ENCODE results near the gene TOP3B.
"Not testable (repeated sequence)": the region's sequence is repeated elsewhere in the genome, so short reads cannot be mapped to it uniquely, and the experiment has no call there.

Gene TOP3B

DNA sequence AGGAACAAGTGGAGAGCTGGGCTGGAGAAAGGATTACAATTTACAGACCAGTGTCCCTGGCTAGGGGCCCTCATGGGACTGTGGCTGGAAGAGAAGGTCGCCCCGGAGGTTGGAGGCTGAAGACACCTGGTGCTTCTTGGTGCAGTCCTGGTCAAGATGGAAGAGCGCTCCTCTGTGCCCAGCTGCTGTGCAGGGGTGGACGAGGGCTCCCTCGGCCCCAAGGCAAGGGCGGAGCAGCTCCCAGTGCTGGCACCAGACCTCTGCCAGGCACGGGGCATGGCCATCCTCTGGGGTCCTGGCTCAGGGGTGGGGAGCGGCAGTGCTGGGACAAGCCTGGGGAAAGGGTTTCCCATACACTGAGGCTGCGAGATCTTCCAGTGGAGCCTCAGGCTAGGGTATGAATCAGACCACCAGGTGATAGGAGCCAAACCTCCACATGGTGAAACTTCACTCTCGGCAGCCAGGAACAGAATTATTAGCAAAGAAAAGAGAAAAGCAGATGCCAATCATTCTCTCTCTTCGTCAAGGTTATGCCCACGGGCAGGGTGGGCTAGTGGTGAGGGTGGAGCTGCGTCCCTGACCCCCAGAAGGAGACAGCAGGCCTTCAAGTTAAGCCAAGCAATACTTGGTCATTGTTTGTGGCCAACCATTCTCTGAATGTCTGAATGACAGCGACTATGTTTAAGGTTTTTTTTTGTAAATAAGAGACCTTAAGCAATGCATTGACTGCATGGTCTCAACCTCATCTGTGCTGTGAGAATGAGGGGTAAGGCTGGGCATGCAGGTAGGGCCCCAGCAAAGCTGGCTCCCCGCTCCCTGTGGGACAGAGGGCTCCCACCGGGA is 62.0 kb downstream of the TOP3B start:
- DNase-seq = no peak

DNA sequence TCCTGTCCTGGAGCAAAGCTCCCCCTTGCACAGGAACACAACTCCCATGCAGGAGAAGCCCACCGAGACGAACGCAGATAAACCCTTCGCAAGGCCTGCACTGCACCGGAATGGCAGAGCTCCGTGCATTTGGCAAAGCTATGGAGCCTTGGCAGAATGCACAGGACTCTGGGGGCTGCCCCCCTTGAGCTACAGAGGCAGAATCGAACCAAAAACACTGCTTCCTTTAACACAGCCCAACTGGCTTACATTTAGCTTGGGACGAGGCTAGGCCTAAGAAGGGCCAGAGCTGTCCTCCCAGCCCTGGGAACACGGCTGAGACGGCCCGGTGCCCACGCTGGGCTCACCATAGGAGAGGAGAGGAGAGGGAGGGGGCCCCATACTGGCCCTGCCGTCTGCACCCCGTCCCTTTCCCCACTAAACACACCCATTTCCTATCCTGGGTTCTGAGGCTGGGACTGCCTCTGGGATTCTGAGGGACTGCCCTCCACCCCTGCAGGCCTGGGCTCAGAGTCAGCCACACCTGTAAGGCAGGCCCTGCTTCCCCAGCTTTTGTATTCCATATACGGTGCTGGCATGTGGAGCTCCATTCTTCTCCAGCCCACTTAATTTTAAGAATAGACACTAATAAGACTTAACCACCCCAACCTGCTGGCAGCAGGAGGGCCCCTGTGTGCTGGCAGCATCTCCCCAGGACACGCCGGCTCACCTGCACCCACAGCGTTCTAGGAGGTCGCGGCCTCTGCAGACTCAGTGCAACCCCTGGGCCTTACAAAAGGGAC is 62.9 kb downstream of the TOP3B start:
- no peak for DNase-seq

DNA sequence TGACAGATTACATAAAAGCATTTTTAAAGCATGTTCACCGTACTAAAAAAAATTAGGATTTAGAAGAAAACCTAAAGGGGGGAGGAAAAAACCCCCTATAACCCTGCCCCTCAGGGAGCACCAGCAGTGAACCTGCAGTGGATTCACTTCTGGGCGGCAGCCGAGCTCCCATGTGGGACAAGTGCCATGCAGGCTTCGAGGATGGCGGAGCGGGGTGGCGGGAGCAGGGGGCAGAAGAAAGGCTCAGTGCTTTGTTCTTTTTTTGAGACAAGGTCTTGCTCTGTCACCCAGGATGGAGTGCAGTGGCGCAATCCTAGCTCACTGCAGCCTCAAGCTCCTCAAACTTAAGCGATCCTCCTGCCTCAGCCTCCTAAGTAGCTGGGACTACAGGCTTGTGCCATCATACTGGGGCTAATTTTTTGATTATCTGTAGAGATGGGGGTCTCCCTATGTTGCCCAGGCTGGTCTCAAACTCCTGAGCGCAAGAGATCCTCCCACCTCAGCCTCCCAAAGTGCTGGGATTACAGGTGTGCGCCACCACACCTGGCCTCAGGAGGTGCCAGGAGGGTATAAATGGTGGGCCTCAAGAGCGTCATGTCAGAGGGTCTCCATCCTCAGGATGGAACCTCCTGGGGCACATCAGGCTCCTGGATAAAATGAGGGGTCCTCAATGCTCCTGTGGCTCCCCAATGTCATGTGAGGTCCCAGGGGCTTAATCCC is 64.0 kb downstream of the TOP3B start:
- DNase-seq = no peak

DNA sequence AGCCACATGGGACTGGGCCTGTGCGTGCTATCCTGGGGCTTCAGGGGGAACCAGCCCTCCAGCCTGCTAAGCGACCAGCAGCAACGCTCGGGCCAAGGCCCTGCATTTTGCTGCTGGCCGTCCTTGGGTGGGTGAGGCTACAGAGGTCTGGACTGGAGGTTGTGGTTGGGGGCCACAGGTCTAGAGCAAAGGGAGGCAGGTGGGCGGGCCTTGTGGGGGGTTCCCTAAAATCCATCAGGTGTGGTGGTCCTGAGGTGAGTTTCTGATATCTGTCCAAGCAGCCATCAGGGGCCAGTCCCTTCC is 64.7 kb downstream of the TOP3B start:
- DNase-seq = no peak

DNA sequence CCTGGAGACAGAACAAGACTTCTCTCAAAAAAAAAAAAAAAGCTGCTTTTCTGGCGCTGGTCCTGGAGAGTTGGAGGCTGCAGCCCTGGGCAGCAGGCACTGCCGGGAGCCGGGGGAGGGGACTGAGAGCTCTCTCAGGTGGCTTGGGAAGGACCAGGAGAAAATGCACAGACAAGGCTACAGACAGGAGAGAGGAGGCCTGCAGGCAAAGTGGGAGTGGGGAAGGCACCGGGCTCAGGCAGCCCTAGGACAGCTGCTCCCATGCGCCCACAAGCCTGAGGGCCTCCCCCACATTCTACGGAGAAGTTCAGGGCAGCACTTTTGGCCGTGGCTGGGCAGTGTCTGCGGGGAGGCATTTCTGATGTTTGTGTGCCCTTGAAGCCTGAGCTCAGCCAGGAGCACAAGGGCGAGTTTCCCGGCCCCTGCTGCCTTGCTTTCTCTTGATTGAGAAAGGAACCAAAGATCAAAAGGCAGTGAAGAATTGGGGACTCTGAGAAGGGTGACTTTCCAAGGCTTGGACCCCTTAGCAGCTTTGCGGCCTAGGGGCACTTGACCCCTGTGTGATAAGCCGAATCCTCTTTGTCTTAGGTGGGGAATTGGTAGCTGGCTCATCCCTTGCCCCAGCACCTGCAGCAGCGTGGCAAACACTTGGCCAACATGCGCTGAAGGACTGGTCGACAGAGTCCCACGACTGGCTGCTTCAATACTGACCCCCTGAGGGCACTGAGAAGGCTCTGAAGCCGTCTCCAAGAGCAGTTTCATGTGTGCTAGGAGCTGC is 65.2 kb downstream of the TOP3B start:
- no peak for DNase-seq

DNA sequence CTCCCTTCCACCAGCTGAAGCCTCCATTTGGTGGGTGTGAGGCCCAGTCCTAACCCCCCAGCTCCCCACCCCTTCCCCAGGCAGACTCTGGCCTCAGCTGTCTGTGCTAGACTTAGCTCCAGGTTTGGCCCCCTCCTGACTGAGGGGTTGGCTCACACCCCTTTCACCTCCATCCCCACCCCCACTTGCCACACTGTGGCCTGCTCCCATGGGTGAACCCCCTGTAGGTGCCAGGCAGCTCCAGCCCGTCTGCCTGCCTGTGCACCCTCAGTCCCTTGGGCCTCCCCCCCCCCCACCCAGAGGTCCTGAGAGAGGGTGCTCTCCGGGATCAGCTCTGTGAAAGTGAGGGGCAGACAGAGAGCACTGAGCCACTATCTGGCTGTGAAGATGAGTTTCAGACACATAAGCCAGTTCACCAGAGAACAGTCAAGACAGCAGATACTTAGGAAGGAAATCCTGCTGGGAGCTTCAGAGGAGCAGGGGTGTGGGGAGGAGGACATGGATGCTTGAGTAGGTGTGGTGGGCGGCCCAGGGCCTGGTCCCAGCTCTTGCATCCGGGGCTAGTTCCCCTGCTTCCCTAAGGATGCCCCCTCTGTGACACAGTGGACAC is 66.2 kb downstream of the TOP3B start:
- DNase-seq = no peak

DNA sequence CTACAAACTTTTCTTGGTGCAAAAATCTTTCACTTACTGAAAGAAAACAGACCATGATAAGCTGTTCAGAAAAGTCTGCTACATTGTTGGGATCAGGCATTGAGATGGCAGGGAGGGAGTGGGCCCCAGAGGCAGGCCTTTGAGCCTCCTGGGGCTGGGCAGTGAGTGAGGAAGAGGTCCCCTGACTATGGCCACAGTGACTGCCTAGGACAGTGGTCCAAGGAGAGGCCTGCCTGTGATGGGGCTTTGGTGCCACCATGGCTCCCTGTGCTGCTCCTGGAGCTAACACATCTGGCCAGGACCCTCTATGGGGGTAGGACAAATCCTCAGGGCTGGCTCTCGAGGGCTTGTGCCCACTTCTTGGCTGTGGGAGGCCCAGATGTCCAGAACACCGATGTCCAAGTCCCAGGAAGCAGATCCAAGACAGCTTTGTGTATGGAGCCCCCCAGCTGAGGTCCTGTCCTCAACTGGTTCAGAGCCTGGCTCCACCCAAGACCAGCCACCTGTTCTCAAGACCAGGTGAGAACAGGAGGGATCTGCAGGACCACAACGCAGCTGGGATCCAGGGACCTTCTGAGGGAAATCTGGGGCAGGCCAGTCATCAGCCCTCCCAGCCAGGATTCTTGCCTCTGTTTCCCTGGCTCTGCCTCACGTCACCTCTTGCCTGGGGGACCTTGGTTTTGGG is 66.8 kb downstream of the TOP3B start:
- no peak for DNase-seq

DNA sequence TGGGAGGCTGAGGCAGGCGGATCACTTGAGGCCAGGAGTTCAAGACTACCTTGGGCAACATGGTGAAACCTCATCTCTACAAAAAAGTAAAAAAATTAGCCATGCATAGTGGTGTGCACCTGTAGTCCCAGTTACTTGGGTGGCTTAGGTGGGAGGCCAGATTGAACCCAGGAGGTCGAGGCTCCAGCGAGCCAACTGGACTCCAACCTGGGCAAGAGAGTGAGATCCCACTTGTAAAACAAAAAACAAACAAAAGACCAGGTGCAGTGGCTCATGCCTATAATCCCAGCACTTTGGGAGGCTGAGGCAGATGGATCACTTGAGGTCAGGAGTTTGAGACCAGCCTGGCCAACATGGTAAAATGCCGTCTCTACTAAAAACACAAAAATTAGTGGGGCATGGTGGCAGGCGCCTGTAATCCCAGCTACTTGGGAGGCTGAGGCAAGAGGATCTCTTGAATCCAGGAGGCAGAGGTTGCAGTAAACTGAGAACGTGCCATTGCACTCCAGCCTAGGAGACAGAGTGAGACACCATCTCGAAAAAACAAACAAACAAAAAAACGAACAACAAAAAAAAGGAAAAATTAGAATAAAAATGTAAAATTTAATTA is 68.4 kb downstream of the TOP3B start:
- DNase-seq = not testable (repeated sequence)

DNA sequence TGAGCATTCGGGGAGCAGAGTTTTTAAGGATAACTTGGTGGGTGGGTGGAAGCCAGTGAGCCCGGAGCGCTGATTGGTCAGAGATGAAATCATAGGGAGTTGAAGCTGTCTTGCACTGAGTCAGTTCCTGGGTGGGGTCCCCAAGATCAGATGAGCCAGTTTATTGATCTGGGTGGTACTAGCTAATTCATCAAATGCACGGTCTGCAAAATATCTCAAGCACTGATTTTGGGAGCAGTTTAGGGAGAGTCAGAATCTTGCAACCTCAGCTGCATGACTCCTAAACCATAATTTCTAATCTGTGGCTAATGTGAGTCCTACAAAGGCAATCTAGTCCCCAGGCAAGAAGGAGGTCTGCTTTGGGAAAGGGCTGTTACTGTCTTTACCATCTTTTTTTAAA is 72.2 kb downstream of the TOP3B start:
- DNase-seq = not testable (repeated sequence)

DNA sequence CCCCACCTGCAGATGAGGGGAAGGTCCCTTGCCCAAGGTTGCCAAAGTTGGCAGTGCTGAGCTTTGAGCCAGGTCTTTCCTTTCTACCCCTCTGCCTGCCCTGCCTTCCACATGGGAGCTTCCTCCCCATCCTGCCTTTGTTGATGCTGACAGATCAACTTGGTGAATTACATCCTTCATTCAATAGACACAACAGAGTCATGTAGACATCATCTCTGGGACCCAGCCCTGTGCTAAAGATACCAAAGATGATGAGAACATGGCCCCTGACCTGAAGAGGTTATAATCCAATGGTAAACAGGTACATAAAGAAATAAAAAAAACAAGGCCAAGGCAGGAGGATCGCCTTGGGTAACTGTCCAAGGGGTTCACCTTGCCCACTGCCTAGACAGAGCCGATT is 72.7 kb downstream of the TOP3B start:
- DNase-seq = no peak

DNA sequence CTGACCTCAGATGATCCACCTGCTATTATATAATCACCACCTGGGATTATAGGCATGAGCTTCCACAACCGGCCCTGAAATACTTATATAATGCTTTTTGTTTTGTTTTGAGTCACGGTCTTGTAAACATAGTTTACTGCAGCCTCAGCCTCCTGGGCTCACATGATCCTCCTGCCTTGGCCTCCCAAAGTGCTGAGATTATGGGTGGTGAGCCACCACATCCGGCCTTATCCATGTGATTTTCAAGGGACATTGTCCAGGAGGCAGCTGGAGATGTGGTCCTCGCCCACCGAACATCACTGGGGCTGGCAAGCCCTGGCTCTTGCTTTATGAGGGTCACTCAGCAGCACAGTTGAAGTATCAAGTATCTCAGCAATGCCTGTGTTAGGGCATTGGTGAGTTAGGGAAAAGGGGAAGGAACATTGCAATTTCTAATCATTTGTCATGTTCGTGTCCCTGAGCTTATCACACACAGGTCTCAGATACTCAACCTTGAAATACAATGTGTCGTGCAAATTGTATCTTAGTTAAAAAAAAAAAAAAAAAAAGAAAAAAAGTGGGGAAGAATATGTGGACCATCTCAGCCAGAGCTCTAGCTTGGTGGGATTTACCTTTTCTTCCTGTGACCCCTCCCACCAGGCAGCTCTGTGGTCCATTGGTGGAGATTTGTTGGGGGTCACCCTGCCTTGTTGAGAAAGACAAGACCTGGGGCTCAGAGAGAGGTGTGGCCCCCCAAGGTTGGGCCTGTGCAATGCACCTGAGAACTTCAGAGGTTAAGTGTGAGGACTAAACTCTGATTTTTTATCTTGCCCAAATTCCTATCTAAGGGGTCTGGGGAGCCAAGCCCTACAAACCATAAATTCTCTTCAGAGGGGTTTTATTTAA is 74.7 kb downstream of the TOP3B start:
- no peak for DNase-seq

Data from activated gamma-delta T cell treated with Interleukin-2 at 50 U/mL for 16 hours (primary cell).